ENCODE data around the gene SEMA4A. TPM values are rescaled to one million over a fixed set of nuclear protein-coding genes. Genes with fewer than 3 reads are reported as not detected.

The SEMA4A gene
- total and polyA plus RNA-seq, 9 of the 15 experiments (the other 6 are each of a cell fraction or from before 2014, with no cell fraction given): 0.04 to 1.7 (median 0.45) TPM

DNA sequence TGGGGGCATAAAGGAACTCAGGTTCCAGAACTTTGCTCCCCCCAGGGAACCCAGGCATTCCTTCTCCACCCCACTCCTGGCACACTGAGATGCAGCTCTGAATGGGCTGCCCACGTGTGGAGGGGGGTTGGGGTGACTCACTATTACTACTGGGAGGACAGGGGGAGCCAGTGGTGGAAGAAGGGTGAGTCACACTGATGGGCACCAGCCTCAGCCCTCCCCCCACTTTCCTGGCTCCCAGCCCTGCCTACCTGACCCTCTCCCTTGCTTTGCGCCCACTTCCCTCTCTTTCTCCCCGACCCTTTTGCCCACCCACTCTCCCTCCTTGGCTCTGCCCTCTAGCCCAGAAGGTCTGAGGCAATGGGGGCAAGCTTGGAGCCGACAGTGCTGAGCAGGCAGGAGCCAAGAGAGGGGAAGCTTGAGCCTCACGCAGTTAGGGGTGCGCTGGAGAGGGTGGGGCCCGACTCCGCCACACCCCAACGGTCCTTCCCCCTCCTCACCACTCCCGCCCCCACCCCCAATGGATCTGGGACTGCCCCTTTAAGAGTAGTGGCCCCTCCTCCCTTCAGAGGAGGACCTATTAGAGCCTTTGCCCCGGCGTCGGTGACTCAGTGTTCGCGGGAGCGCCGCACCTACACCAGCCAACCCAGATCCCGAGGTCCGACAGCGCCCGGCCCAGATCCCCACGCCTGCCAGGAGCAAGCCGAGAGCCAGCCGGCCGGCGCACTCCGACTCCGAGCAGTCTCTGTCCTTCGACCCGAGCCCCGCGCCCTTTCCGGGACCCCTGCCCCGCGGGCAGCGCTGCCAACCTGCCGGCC lies 39.1 kb upstream of the SEMA4A start, which contains the start of gene LMNA (continued):
- TF ChIP-seq, protein P1, sequence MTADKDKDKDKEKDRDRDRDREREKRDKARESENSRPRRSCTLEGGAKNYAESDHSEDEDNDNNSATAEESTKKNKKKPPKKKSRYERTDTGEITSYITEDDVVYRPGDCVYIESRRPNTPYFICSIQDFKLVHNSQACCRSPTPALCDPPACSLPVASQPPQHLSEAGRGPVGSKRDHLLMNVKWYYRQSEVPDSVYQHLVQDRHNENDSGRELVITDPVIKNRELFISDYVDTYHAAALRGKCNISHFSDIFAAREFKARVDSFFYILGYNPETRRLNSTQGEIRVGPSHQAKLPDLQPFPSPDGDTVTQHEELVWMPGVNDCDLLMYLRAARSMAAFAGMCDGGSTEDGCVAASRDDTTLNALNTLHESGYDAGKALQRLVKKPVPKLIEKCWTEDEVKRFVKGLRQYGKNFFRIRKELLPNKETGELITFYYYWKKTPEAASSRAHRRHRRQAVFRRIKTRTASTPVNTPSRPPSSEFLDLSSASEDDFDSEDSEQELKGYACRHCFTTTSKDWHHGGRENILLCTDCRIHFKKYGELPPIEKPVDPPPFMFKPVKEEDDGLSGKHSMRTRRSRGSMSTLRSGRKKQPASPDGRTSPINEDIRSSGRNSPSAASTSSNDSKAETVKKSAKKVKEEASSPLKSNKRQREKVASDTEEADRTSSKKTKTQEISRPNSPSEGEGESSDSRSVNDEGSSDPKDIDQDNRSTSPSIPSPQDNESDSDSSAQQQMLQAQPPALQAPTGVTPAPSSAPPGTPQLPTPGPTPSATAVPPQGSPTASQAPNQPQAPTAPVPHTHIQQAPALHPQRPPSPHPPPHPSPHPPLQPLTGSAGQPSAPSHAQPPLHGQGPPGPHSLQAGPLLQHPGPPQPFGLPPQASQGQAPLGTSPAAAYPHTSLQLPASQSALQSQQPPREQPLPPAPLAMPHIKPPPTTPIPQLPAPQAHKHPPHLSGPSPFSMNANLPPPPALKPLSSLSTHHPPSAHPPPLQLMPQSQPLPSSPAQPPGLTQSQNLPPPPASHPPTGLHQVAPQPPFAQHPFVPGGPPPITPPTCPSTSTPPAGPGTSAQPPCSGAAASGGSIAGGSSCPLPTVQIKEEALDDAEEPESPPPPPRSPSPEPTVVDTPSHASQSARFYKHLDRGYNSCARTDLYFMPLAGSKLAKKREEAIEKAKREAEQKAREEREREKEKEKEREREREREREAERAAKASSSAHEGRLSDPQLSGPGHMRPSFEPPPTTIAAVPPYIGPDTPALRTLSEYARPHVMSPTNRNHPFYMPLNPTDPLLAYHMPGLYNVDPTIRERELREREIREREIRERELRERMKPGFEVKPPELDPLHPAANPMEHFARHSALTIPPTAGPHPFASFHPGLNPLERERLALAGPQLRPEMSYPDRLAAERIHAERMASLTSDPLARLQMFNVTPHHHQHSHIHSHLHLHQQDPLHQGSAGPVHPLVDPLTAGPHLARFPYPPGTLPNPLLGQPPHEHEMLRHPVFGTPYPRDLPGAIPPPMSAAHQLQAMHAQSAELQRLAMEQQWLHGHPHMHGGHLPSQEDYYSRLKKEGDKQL (CRISPR knock-in tag; IDR thresholded peaks at IDR 0.05; ENCODE audit: borderline replicate concordance): no peak
- TF ChIP-seq, protein P2, sequence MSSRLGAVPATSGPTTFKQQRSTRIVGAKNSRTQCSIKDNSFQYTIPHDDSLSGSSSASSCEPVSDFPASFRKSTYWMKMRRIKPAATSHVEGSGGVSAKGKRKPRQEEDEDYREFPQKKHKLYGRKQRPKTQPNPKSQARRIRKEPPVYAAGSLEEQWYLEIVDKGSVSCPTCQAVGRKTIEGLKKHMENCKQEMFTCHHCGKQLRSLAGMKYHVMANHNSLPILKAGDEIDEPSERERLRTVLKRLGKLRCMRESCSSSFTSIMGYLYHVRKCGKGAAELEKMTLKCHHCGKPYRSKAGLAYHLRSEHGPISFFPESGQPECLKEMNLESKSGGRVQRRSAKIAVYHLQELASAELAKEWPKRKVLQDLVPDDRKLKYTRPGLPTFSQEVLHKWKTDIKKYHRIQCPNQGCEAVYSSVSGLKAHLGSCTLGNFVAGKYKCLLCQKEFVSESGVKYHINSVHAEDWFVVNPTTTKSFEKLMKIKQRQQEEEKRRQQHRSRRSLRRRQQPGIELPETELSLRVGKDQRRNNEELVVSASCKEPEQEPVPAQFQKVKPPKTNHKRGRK (tag; IDR thresholded peaks at IDR 0.05): no peak
- TF ChIP-seq, protein P3, sequence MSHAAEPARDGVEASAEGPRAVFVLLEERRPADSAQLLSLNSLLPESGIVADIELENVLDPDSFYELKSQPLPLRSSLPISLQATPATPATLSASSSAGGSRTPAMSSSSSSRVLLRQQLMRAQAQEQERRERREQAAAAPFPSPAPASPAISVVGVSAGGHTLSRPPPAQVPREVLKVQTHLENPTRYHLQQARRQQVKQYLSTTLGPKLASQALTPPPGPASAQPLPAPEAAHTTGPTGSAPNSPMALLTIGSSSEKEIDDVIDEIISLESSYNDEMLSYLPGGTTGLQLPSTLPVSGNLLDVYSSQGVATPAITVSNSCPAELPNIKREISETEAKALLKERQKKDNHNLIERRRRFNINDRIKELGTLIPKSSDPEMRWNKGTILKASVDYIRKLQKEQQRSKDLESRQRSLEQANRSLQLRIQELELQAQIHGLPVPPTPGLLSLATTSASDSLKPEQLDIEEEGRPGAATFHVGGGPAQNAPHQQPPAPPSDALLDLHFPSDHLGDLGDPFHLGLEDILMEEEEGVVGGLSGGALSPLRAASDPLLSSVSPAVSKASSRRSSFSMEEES (CRISPR knock-in tag; IDR thresholded peaks at IDR 0.05): no peak
- no peak for TF ChIP-seq ZNF347 (CRISPR knock-in tag; IDR thresholded peaks at IDR 0.05; ENCODE audit: low read depth)
- TF ChIP-seq RBM25 (IDR thresholded peaks at IDR 0.05; ENCODE audit: low read depth, low read length, severe bottlenecking): no peak
- 0 out of 2 replicates have a peak, but pooled peaks have one; percentile 29 for TF ChIP-seq CC2D1A (IDR thresholded peaks at IDR 0.05)
- no peak for TF ChIP-seq MTF1 (CRISPR knock-in tag; IDR thresholded peaks at IDR 0.05; ENCODE audit: borderline replicate concordance)
- TF ChIP-seq ZNF696 (CRISPR knock-in tag; conservative IDR thresholded peaks at IDR 0.05): no peak
- no peak for TF ChIP-seq SMC3 (conservative IDR thresholded peaks at IDR 0.05; ENCODE audit: insufficient read depth, low read depth, low read length)
